Islet of Langerhans (tissue), 1 donor: ENCODE data around the gene WRAP53.

Experiments used
- FAIRE-seq: peaks from one replicate; lab custom pipeline; 2011; peaks lifted over from hg19 to GRCh38; lab: Jason Lieb, UNC

WRAP53 gene

GRCh38 chr17:7709031-7709430, 20.8 kb downstream of the WRAP53 start:
- no peak for FAIRE-seq

- FAIRE-seq = no peak
Observed at GRCh38 chr17:7710301-7710700, 22.0 kb downstream of the WRAP53 start.

GRCh38 chr17:7711051-7711755, 22.9 kb downstream of the WRAP53 start:
- no peak for FAIRE-seq

- no peak for FAIRE-seq
Observed at GRCh38 chr17:7712111-7712771, 24.0 kb downstream of the WRAP53 start.

GRCh38 chr17:7713782-7714181, 25.5 kb downstream of the WRAP53 start:
- FAIRE-seq = no peak

GRCh38 chr17:7714721-7715594, 26.7 kb downstream of the WRAP53 start:
- FAIRE-seq = no peak

- FAIRE-seq = no peak
Observed at GRCh38 chr17:7715936-7716886, 27.9 kb downstream of the WRAP53 start.

GRCh38 chr17:7716901-7717755, 28.9 kb downstream of the WRAP53 start, which contains the start of gene DNAH2:
TSS of gene DNAH2 (plus strand) at chr17:7717744. CDS start at chr17:7719735, 1,991 bp downstream.
- FAIRE-seq = no peak

GRCh38 chr17:7717756-7718350, 29.6 kb downstream of the WRAP53 start:
- no peak for FAIRE-seq

- no peak for FAIRE-seq
Observed at GRCh38 chr17:7719661-7720060, 31.4 kb downstream of the WRAP53 start.

GRCh38 chr17:7720125-7720524, 31.8 kb downstream of the WRAP53 start:
- FAIRE-seq = no peak

GRCh38 chr17:7721612-7722011, 33.3 kb downstream of the WRAP53 start:
- no peak for FAIRE-seq

GRCh38 chr17:7727886-7728285, 39.6 kb downstream of the WRAP53 start:
- no peak for FAIRE-seq

- no peak for FAIRE-seq
Observed at GRCh38 chr17:7729816-7730215, 41.5 kb downstream of the WRAP53 start.

GRCh38 chr17:7732981-7733539, 44.8 kb downstream of the WRAP53 start:
- FAIRE-seq = no peak

GRCh38 chr17:7737601-7738000, 49.3 kb downstream of the WRAP53 start:
- no peak for FAIRE-seq

- FAIRE-seq = no peak
Observed at GRCh38 chr17:7739746-7740145, 51.5 kb downstream of the WRAP53 start.

GRCh38 chr17:7740481-7741001, 52.3 kb downstream of the WRAP53 start:
- FAIRE-seq = no peak

GRCh38 chr17:7742729-7743128, 54.5 kb downstream of the WRAP53 start:
- no peak for FAIRE-seq

- no peak for FAIRE-seq
Observed at GRCh38 chr17:7744416-7744815, 56.1 kb downstream of the WRAP53 start.
